HepG2 (cell line): ENCODE results near the gene GLIPR1. TPM values are rescaled to one million over a fixed set of nuclear protein-coding genes. Genes with fewer than 3 reads are reported as not detected.

Experiments used
- ATAC-seq: fragments of 200-7000 bp; cut with Tn5 transposase; 3 replicates; pipeline ENCODE4 v1.9.1; 2020; ENCODE audit warnings: mild to moderate bottlenecking, moderate library complexity
- BruUV-seq: library from RNA; stranded (reverse); fragments of 400-500 nt; replicated peaks from 2 replicates; lab custom pipeline; 2021; lab: Mats Ljungman, UMichigan
- CTCF ChIA-PET: fragments of 300-600 bp; formaldehyde crosslinking; extraction: SDS; loops from one replicate; lab custom pipeline; 2021; ENCODE audit warnings: low total read pairs, inconsistent platforms, low intra/inter-chr PET ratio; lab: Yijun Ruan, JAX
- POLR2A ChIA-PET: fragments of 350-600 bp; sonication (Branson Sonifier 250); formaldehyde crosslinking; loops from one replicate; lab custom pipeline; 2020; ENCODE audit warnings: antibody characterized with exemption, inconsistent platforms; lab: Yijun Ruan, JAX
- DNase-seq: peaks from one replicate; pipeline ENCODE4 v3.0.0-alpha.2; 2015; ENCODE audit warnings: low spot score
- FAIRE-seq: peaks from 3 replicates; lab custom pipeline; 2011; peaks lifted over from hg19 to GRCh38; lab: Jason Lieb, UNC
- H2AFZ ChIP-seq: one replicate; pipeline ENCODE4 v1.6.1; 2011; ENCODE audit warnings: low read length, inconsistent platforms
- H3K27ac ChIP-seq: fragments of 300-600 bp; 3 replicates; pipeline ENCODE4 v1.8.0; 2011; ENCODE audit warnings: mixed run types, mild to moderate bottlenecking, mixed read lengths, low read length, inconsistent platforms; ENCODE audit not compliant: insufficient read depth; ENCODE audit errors: extremely low read length
- H3K27me3 ChIP-seq, 2 experiments: fragments of 200-600 bp in 1 of 2; 2 replicates in 1 of 2; 3 replicates in 1 of 2; pipeline versions ENCODE4 v1.6.0 to v1.8.0; 2011; ENCODE audit warnings: low read length in 2 of 2, mild to moderate bottlenecking in 2 of 2, moderate library complexity in 2 of 2, inconsistent platforms in 1 of 2; ENCODE audit not compliant: insufficient read depth in 2 of 2, control insufficient read depth in 1 of 2
- H3K36me3 ChIP-seq, 2 experiments: fragments of 200-600 bp in 1 of 2; replicated peaks in 1 of 2; 2 replicates in 1 of 2; 3 replicates in 1 of 2; pipeline versions ENCODE4 v1.5.1 to v1.8.0; 2011; ENCODE audit warnings: low read length in 2 of 2, inconsistent platforms in 1 of 2; ENCODE audit not compliant: insufficient read depth in 2 of 2, control insufficient read depth in 1 of 2
- H3K4me1 ChIP-seq: 2 replicates; pipeline ENCODE4 v1.5.1; 2012; ENCODE audit warnings: low read length, inconsistent platforms; ENCODE audit not compliant: insufficient read depth
- H3K4me2 ChIP-seq: 2 replicates; pipeline ENCODE4 v1.6.0; 2011; ENCODE audit warnings: low read depth, low read length, inconsistent platforms
- H3K4me3 ChIP-seq, 3 experiments: fragments of 200-600 bp in 1 of 3; sonication (generic), shearing (Covaris generic) in 1 of 3; replicated peaks in 1 of 3; 2 replicates each; pipeline ENCODE4 v1.5.1; 2011 to 2016; ENCODE audit warnings: low read length in 3 of 3, inconsistent platforms in 2 of 3, low read depth in 2 of 3, mild to moderate bottlenecking in 2 of 3, control low read depth in 1 of 3, mixed read lengths in 1 of 3; ENCODE audit not compliant: insufficient read depth in 1 of 3
- H3K79me2 ChIP-seq: one replicate; pipeline ENCODE4 v1.6.1; 2011; ENCODE audit warnings: low read length, inconsistent platforms; ENCODE audit not compliant: insufficient read depth
- H3K9ac ChIP-seq: 2 replicates; pipeline ENCODE4 v1.6.0; 2011; ENCODE audit warnings: mild to moderate bottlenecking, low read depth, low read length, inconsistent platforms; ENCODE audit not compliant: insufficient read depth
- H3K9me3 ChIP-seq: 2 replicates; pipeline ENCODE4 v1.5.1; 2012; ENCODE audit warnings: mild to moderate bottlenecking, low read length
- H4K20me1 ChIP-seq: 2 replicates; pipeline ENCODE4 v1.6.0; 2011; ENCODE audit warnings: inconsistent platforms, mild to moderate bottlenecking, low read length, moderate library complexity; ENCODE audit not compliant: insufficient read depth
- CBFB ChIP-seq: sonication (generic); formaldehyde crosslinking; IDR thresholded peaks from 2 replicates; pipeline ENCODE4 v1.4.0; 2020; ENCODE audit warnings: missing genetic modification reagents
- STAG1 ChIP-seq: sonication (generic); formaldehyde crosslinking; IDR thresholded peaks from 2 replicates; pipeline ENCODE4 v1.4.0; 2020; ENCODE audit warnings: missing genetic modification reagents
- WGBS: methylation state at CpG from one replicate; pipeline ENCODE4 v1.1.6; 2017; ENCODE audit warnings: low lambda C conversion rate; 5-methylcytosine and 5-hydroxymethylcytosine counted together
- in situ Hi-C: cut with HindIII; loops from 2 replicates; pipeline ENCODE4 v1.10.0; 2017; ENCODE audit warnings: low pct_unique_long_range_greater_than_20kb; ENCODE audit not compliant: extremely low pct_ligation_motif_present
- intact Hi-C: fragments of 100-400 bp; cut with micrococcal nuclease; formaldehyde crosslinking; loops from one replicate; pipeline ENCODE4 v1.10.0; 2022; ENCODE audit not compliant: unreplicated experiment
- polyA plus RNA-seq, 8 experiments: library from polyadenylated mRNA; depleted of rRNA in 3 of 8; stranded (reverse) in 7 of 8; unstranded in 1 of 8; fragments of >200 nt; fragmentation: Illumina TruSeq in 4 of 8; extraction: Trizol in 4 of 8; gene quantifications; 2 replicates each; pipeline versions ENCODE4 v1.2.1 to v1.2.3, GENCODE V29; 2011 to 2016; ENCODE audit warnings: low read depth in 4 of 8, missing spikeins in 1 of 8, mixed read lengths in 1 of 8; ENCODE audit not compliant: insufficient read depth in 1 of 8
- total RNA-seq, 5 experiments: library from RNA; depleted of rRNA; stranded (reverse); fragments of >200 nt; fragmentation: Illumina TruSeq; extraction: Trizol; gene quantifications; 2 replicates each; pipeline ENCODE4 v1.2.3, GENCODE V29; 2016; ENCODE audit warnings: low read depth in 1 of 5
- TF ChIP-seq, protein P1 (sequence below): sonication (generic); formaldehyde crosslinking; IDR thresholded peaks from 2 replicates; pipeline ENCODE4 v1.4.0; 2020; ENCODE audit warnings: mild to moderate bottlenecking, missing genetic modification reagents
- TF ChIP-seq, protein P2 (sequence below): sonication (generic); formaldehyde crosslinking; IDR thresholded peaks from 2 replicates; pipeline ENCODE4 v1.5.0; 2020; ENCODE audit warnings: mild to moderate bottlenecking, missing genetic modification reagents, moderate library complexity

Gene GLIPR1
- total and polyA plus RNA-seq, 2 of the 13 experiments (the other 11 are each of a cell fraction or from before 2014, with no cell fraction given): 1.9 to 5.0 TPM

- FAIRE-seq (no peak), DNase-seq (peak; percentile 9), ATAC-seq (peak; percentile 46; the same call in 2 of the 3 replicates)
- intact Hi-C loops (loop anchor here (1.0 kb wide), 1 partner anchor 172 kb away; the partner anchor contains the start of gene GLIPR1L1), in situ Hi-C loops (loop anchor here (10.0 kb wide), 1 partner anchor 171 kb away; the partner anchor contains the start of genes CAPS2 and GLIPR1L1)
- peaks cover 42% of the 10 kb centered on the region for H3K79me2 ChIP-seq
- 95% methylated on average over 2 of the region's 2 CpGs for WGBS
- peaks cover 31% of the 10 kb centered on the region for H3K4me1 ChIP-seq
- ChIA-PET CTCF (interaction anchor here (0.7 to 1.7 kb wide), 3 partner anchors 68 to 817 kb away, joined by 4 to 9 read pairs (median 4); partner anchors contain the start of gene GLIPR1L1), POLR2A (no interaction called here)
- H3K9ac ChIP-seq: no peak overlapping the region
- H3K27ac ChIP-seq: no peak overlapping the region
- H4K20me1 ChIP-seq: no peaks in the 10 kb centered on the region; the same call in 1 of the 2 replicates
- BruUV-seq: no TSS peak
- no peak overlapping the region for H2AFZ ChIP-seq
- no peak for TF ChIP-seq CBFB (CRISPR knock-in tag)
- peak; percentile 60 for TF ChIP-seq STAG1
- TF ChIP-seq, protein P1, sequence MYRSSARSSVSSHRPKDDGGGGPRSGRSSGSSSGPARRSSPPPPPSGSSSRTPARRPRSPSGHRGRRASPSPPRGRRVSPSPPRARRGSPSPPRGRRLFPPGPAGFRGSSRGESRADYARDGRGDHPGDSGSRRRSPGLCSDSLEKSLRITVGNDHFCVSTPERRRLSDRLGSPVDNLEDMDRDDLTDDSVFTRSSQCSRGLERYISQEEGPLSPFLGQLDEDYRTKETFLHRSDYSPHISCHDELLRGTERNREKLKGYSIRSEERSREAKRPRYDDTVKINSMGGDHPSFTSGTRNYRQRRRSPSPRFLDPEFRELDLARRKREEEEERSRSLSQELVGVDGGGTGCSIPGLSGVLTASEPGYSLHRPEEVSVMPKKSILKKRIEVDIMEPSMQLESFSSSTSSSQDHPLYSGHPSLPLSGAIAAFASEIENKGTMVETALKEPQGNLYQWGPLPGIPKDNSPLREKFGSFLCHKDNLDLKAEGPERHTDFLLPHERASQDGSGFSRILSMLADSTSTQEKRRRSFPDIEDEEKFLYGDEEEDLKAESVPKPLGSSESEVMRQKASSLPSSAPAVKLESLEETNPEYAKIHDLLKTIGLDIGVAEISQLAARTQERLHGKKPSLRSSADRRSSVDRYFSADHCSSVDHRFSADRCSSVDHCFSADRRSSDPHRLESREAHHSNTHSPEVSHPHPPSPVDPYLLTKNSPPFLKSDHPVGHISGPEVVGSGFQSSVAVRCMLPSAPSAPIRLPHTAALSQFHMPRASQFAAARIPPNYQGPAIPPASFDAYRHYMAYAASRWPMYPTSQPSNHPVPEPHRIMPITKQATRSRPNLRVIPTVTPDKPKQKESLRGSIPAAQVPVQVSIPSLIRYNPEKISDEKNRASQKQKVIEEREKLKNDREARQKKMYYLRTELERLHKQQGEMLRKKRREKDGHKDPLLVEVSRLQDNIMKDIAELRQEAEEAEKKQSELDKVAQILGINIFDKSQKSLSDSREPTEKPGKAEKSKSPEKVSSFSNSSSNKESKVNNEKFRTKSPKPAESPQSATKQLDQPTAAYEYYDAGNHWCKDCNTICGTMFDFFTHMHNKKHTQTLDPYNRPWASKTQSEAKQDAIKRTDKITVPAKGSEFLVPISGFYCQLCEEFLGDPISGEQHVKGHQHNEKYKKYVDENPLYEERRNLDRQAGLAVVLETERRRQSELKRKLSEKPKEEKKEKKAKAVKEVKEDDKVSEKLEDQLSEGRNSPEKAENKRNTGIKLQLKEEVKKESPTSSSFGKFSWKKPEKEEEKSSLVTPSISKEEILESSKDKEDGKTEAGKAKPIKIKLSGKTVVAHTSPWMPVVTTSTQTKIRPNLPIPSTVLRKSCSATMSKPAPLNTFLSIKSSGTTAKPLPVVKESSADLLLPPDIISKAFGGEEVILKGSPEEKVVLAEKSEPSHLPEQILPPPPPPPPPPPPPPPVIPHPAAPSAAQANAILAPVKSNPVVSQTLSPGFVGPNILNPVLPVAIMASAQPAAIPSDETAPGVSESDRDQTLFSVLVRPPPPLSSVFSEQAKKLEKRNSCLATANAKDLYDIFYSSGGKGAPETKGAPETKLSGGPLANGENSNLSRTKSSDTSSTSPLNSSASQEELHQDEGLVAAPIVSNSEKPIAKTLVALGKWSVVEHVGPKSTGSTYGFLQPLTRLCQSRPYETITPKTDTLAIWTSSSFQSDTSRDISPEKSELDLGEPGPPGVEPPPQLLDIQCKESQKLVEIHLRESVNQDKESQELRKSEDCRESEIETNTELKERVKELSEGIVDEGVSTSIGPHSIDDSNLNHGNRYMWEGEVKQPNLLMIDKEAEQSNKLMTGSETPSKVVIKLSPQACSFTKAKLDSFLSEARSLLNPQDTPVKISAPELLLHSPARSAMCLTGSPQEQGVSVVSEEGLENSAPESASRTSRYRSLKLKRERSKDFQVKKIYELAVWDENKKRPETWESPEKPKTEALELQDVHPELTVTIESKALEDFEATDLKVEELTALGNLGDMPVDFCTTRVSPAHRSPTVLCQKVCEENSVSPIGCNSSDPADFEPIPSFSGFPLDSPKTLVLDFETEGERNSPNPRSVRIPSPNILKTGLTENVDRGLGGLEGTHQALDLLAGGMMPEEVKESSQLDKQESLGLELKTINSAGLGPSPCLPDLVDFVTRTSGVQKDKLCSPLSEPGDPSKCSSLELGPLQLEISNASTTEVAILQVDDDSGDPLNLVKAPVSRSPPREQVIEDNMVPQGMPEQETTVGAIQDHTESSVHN (CRISPR knock-in tag): no peak
- TF ChIP-seq, protein P2, sequence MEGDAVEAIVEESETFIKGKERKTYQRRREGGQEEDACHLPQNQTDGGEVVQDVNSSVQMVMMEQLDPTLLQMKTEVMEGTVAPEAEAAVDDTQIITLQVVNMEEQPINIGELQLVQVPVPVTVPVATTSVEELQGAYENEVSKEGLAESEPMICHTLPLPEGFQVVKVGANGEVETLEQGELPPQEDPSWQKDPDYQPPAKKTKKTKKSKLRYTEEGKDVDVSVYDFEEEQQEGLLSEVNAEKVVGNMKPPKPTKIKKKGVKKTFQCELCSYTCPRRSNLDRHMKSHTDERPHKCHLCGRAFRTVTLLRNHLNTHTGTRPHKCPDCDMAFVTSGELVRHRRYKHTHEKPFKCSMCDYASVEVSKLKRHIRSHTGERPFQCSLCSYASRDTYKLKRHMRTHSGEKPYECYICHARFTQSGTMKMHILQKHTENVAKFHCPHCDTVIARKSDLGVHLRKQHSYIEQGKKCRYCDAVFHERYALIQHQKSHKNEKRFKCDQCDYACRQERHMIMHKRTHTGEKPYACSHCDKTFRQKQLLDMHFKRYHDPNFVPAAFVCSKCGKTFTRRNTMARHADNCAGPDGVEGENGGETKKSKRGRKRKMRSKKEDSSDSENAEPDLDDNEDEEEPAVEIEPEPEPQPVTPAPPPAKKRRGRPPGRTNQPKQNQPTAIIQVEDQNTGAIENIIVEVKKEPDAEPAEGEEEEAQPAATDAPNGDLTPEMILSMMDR (CRISPR knock-in tag): peak; percentile 47
- no peaks in the 10 kb centered on the region for H3K9me3 ChIP-seq
- no peaks in the 10 kb centered on the region; a peak in 1 of 5 replicates for H3K27me3 ChIP-seq
- no peak overlapping the region for H3K4me2 ChIP-seq
- H3K4me3 ChIP-seq: no peak overlapping the region
- H3K36me3 ChIP-seq: peaks cover 13 to 52% of the 10 kb centered on the region in 2 experiments
Observed at GRCh38 chr12:75505706-75506312, 25.3 kb downstream of the GLIPR1 start.
